ENCODE results near the gene FAM174C. TPM values are rescaled to one million over a fixed set of nuclear protein-coding genes. Genes with fewer than 3 reads are reported as not detected.

Gene FAM174C
- total RNA-seq, 1 donor from 2014 or later: 30.0 TPM

DNA sequence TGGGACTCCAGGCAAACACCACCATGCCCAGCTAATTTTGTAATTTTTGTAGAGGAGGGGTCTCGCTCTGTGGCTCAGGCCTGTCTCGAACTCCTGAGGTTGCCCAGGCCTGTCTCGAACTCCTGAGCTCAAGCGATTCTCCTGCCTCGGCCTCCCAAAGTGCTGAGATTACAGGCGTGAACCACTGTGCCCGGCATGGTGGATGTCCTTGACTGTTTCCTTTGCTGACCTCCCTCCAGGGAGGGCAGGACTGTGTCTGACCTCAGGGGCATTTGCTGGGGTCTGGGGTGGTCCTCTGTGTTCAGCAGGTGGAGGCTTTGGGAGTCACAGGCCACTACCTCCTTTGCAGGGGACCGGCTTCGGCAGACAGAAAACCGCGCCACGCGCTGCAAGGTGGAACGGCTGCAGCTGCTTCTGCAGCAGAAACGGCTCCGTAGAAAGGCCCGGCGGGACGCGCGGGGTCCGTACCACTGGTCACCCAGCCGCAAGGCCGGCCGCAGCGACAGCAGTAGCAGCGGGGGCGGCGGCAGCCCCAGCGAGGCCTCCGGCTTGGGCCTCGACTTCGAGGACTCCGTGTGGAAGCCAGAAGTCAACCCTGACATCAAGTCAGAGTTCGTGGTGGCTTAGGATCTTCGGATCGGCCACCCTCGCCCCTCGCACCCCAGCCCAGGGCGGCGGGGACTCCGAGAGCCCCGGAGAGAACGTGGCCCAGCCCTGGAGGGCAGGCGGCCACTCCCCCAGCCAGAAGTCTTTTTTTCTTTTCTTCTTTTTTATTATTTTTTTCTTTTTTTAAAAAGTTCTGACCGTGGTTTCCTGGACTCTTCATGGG lies 18.5 kb upstream of the FAM174C start:
- Mint-ChIP-seq H3K27me3 (no peaks in the 10 kb centered on the region), H3K4me3 (ENCODE audit: low read depth) (peak overlapping the region; percentile 24), H3K36me3 (ENCODE audit: insufficient read depth) (peaks cover 14% of the 10 kb centered on the region), H3K27ac (peak overlapping the region; percentile 29), H3K9me3 (ENCODE audit: low read depth) (no peaks in the 10 kb centered on the region), H3K4me1 (ENCODE audit: low read depth) (peaks cover 27% of the 10 kb centered on the region)
- TF ChIP-seq, protein P1, sequence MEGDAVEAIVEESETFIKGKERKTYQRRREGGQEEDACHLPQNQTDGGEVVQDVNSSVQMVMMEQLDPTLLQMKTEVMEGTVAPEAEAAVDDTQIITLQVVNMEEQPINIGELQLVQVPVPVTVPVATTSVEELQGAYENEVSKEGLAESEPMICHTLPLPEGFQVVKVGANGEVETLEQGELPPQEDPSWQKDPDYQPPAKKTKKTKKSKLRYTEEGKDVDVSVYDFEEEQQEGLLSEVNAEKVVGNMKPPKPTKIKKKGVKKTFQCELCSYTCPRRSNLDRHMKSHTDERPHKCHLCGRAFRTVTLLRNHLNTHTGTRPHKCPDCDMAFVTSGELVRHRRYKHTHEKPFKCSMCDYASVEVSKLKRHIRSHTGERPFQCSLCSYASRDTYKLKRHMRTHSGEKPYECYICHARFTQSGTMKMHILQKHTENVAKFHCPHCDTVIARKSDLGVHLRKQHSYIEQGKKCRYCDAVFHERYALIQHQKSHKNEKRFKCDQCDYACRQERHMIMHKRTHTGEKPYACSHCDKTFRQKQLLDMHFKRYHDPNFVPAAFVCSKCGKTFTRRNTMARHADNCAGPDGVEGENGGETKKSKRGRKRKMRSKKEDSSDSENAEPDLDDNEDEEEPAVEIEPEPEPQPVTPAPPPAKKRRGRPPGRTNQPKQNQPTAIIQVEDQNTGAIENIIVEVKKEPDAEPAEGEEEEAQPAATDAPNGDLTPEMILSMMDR (IDR thresholded peaks at IDR 0.05; ENCODE audit: unreplicated experiment): no peak
- DNase-seq (ENCODE audit: low spot score, unreplicated experiment): no peak

DNA sequence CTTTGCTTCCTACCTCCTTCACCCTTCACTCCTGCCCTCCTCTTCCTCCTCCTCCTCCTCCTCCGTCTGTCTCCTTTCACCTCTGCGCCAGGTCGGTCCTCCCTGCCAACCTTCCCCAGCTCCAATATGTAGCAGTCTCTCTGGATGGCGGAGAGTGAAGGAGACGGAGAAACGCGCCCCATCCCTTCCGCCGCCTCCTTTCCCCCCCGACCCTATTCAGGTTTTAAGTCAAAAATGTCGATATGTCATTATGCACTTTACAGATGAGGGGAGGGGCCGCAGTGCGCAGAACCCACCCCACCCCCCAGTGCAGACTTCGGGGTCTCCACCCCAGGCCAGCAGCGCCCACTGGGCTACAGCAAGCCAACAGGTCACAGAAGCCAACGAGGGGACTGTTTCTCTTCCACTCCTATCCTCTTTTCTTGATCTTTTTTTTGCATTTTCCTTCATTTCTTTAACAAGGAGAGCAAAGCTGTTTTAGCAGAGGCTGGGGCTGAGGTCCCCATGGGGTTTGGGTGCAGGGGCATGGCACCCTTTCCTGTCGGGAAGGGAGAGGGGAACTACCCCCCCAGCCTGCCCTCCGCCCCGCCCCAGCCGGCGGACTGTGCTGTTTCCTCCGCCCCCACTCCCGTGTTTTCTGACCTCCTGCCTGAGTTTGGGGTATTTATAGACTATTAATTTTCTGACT lies 17.7 kb upstream of the FAM174C start:
- H3K4me1 Mint-ChIP-seq (ENCODE audit: low read depth): peaks cover 32% of the 10 kb centered on the region

DNA sequence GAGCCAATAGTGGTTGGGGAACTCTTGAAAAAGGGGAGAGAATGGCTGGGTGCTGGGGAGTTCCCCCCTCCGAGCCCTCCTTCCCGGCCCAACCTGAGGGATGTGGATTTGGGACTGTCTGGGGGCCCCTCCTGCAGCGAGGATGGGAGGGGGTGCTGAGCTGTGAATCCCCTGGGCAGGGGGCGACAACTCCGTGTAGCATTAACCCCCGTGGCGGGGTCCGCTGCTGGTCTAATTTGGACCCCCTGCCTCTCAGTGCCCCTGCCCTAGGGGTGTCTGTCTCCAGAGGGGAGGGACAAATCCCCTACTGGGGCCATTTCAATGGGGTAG lies 17.2 kb upstream of the FAM174C start:
- peaks cover 14% of the 10 kb centered on the region for H3K36me3 Mint-ChIP-seq (ENCODE audit: insufficient read depth)

More for the DNA sequence above, 17.7 kb upstream of the FAM174C start:
- TF ChIP-seq, protein P1 (IDR thresholded peaks at IDR 0.05; ENCODE audit: unreplicated experiment): no peak
- H3K4me3 Mint-ChIP-seq (ENCODE audit: low read depth): no peak overlapping the region
- H3K27me3 Mint-ChIP-seq: no peaks in the 10 kb centered on the region
- H3K9me3 Mint-ChIP-seq (ENCODE audit: low read depth): no peaks in the 10 kb centered on the region
- H3K36me3 Mint-ChIP-seq (ENCODE audit: insufficient read depth): peaks cover 14% of the 10 kb centered on the region
- DNase-seq (ENCODE audit: low spot score, unreplicated experiment): no peak
- H3K27ac Mint-ChIP-seq: peak overlapping the region; percentile 71

DNA sequence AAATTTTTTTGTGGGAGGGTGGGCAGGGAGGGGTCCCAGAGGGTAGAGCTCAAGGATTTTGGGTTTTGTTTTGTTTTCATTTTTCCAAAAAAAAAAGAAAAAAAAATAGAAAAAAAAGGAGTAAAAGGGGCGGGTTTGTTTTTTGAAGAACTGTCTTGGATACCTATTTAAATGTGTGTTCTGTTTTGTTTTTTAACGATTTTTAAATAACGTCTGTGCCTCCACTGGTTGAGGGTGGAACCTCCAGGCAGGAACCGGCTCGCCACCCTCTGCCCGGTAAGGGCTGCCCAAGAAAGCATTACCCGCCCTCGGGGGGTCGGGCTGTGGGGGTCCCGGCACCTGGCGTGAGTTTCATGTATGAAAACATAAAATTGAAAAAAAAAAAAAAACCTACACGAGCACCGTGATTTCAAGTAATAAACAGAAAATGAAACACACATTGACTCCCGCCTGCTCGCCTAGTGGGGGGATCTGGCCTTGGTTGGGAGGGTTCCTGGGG lies 16.6 kb upstream of the FAM174C start:
- TF ChIP-seq, protein P1 (IDR thresholded peaks at IDR 0.05; ENCODE audit: unreplicated experiment): no peak
- Mint-ChIP-seq H3K9me3 (ENCODE audit: low read depth) (no peaks in the 10 kb centered on the region), H3K4me3 (ENCODE audit: low read depth) (no peak overlapping the region), H3K36me3 (ENCODE audit: insufficient read depth) (peaks cover 11% of the 10 kb centered on the region), H3K4me1 (ENCODE audit: low read depth) (peaks cover 34% of the 10 kb centered on the region), H3K27ac (peak overlapping the region; percentile 69), H3K27me3 (no peaks in the 10 kb centered on the region)
- DNase-seq (ENCODE audit: low spot score, unreplicated experiment): no peak

More for the DNA sequence above, 17.2 kb upstream of the FAM174C start:
- H3K9me3 Mint-ChIP-seq (ENCODE audit: low read depth): no peaks in the 10 kb centered on the region
- H3K4me3 Mint-ChIP-seq (ENCODE audit: low read depth): no peak overlapping the region
- no peak for DNase-seq (ENCODE audit: low spot score, unreplicated experiment)
- no peaks in the 10 kb centered on the region for H3K27me3 Mint-ChIP-seq
- H3K4me1 Mint-ChIP-seq (ENCODE audit: low read depth): peaks cover 34% of the 10 kb centered on the region
- H3K27ac Mint-ChIP-seq: peak overlapping the region; percentile 71
- TF ChIP-seq, protein P1 (IDR thresholded peaks at IDR 0.05; ENCODE audit: unreplicated experiment): no peak

DNA sequence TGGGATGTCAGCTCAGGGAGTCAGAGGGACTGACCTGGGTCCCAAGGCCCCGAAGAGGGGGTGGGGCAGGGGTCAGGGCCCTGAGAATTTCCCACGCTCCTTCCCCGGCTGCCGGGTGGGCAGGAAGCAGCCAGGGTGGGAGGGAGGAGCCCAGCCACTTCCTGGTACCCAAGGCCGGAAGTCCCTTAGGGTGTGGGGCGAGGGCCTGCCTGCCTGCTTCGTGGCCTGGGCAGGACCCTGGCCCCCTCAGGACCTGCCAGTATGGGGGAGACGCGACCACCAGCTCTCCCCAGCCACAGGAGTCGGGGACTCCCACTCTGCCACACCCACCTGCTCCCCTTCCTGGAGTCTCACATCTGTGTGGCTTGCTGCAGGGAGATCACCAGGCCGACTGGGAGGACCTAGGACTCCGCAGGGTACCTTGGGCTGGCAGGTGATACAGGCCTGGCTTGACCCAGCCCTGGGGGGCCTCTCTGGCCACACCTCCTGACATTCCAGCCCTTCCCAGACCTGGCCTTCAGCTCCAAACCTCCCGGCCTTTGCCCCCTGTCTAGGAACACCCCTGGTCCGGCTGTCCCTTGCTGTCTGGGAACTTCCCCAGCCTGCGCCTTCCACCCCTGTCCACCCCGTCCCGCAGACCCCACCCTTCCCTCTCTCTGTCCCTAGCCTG lies 16.0 kb upstream of the FAM174C start:
- H3K9me3 Mint-ChIP-seq (ENCODE audit: low read depth): no peaks in the 10 kb centered on the region
- H3K36me3 Mint-ChIP-seq (ENCODE audit: insufficient read depth): peaks cover 11% of the 10 kb centered on the region
- H3K4me1 Mint-ChIP-seq (ENCODE audit: low read depth): peaks cover 34% of the 10 kb centered on the region
- H3K4me3 Mint-ChIP-seq (ENCODE audit: low read depth): peak overlapping the region; percentile 38
- no peak for DNase-seq (ENCODE audit: low spot score, unreplicated experiment)
- TF ChIP-seq, protein P1 (IDR thresholded peaks at IDR 0.05; ENCODE audit: unreplicated experiment): no peak
- peak overlapping the region; percentile 88 for H3K27ac Mint-ChIP-seq
- H3K27me3 Mint-ChIP-seq: no peaks in the 10 kb centered on the region

Data from progenitor cell of endocrine pancreas (in vitro differentiated cells).